GM12872 (cell line): ENCODE measurements around the gene CAST.

Experiments
- CTCF ChIP-seq: IDR thresholded peaks from 3 replicates; pipeline ENCODE4 v1.5.1; 2011; ENCODE audit warnings: low read depth, mild to moderate bottlenecking, low read length, moderate library complexity; ENCODE audit not compliant: insufficient read depth

Gene CAST

GRCh38 chr5:96726802-96727201 is 64.6 kb downstream of the CAST start:
- no peak for TF ChIP-seq CTCF

GRCh38 chr5:96729156-96729555 is 67.0 kb downstream of the CAST start:
- TF ChIP-seq CTCF: peak; percentile 19; the same call in 1 of the 3 replicates

- no peak for TF ChIP-seq CTCF
These were observed 68.4 kb downstream of the CAST start for GRCh38 chr5:96730586-96730985.

GRCh38 chr5:96733771-96734500 is 71.8 kb downstream of the CAST start:
- TF ChIP-seq CTCF: no peak

GRCh38 chr5:96734871-96735325 is 72.7 kb downstream of the CAST start:
- TF ChIP-seq CTCF: no peak

GRCh38 chr5:96736937-96737336 is 74.8 kb downstream of the CAST start:
- no peak for TF ChIP-seq CTCF

GRCh38 chr5:96741106-96741505 is 78.9 kb downstream of the CAST start:
- TF ChIP-seq CTCF: no peak
